ENCODE data around the gene HSPB1.

Gene HSPB1

DNA sequence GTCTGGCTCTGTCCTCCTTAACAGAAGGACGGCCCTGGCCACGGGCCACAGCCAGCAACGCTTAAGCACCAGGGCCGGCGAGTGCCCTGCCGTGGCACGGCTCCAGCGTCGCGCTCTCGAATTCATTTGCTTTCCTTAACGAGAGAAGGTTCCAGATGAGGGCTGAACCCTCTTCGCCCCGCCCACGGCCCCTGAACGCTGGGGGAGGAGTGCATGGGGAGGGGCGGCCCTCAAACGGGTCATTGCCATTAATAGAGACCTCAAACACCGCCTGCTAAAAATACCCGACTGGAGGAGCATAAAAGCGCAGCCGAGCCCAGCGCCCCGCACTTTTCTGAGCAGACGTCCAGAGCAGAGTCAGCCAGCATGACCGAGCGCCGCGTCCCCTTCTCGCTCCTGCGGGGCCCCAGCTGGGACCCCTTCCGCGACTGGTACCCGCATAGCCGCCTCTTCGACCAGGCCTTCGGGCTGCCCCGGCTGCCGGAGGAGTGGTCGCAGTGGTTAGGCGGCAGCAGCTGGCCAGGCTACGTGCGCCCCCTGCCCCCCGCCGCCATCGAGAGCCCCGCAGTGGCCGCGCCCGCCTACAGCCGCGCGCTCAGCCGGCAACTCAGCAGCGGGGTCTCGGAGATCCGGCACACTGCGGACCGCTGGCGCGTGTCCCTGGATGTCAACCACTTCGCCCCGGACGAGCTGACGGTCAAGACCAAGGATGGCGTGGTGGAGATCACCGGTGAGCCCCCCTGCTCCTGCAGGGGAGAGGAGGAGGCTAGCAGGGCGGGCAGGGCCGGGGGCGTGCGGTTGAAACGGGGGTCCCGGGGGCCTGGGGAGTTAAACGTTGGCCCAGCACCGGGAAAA is at the start of gene HSPB1:
HSPB1 (plus strand) TSS at position 327 of the 855 bp plus-strand sequence; CDS start at position 367, 40 bp downstream.
- Histone ChIP-seq H3K9ac (ENCODE audit: low read length in 2 of 2) (peak within 1 kb of the TSS; percentile 81 to 96), H3K4me1 (ENCODE audit: control insufficient read depth, insufficient read depth, low read length) (peaks cover 53% of the 10 kb centered on the region), H3K4me3 (ENCODE audit: low read length in 2 of 2) (peak within 1 kb of the TSS; percentile 84 to 92)

DNA sequence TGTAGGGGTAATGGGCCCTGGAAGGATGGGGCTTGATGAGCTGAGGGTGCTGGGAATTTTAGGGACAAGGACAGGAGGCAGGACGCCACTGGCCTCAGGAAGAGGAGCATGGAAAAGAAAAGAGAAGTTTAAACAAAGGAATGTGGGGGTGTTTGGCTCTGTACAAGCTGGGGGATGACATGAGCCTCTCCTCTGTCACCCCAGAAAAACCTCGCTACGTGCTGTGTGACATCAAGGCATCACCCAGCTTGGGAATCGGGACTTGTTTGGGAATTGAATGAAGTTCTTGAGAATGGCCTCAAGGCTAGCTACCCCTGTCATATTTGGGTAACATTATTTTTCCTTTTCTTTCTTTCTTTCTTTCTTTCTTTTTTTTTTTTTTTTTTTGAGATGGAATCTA is 47.7 kb upstream of the HSPB1 start:
- Histone ChIP-seq H3K27me3 (ENCODE audit: control insufficient read depth in 1 of 2, insufficient read depth in 2 of 2, low read length in 2 of 2) (peaks cover 11 to 13% of the 10 kb centered on the region in 2 donors), H3K4me3 (ENCODE audit: low read length in 2 of 2) (no peak overlapping the region), H3K36me3 (ENCODE audit: control insufficient read depth in 2 of 2, insufficient read depth in 2 of 2, low read length in 2 of 2) (no peaks in the 10 kb centered on the region), H3K9me3 (ENCODE audit: control insufficient read depth in 2 of 2, low read length in 2 of 2) (no peaks in the 10 kb centered on the region), H3K27ac (ENCODE audit: low read length) (no peak overlapping the region), H3K9ac (ENCODE audit: low read length in 2 of 2) (no peak overlapping the region), H3K4me1 (ENCODE audit: control insufficient read depth, insufficient read depth, low read length) (no peaks in the 10 kb centered on the region)

More for the DNA sequence above, at the start of gene HSPB1:
- Histone ChIP-seq H3K9me3 (ENCODE audit: control insufficient read depth in 2 of 2, low read length in 2 of 2) (no peaks in the 10 kb centered on the region), H3K27ac (ENCODE audit: low read length) (peak within 1 kb of the TSS; percentile 88), H3K36me3 (ENCODE audit: control insufficient read depth in 2 of 2, insufficient read depth in 2 of 2, low read length in 2 of 2) (peaks cover 4 to 6% of the 10 kb centered on the region in 2 donors), H3K27me3 (ENCODE audit: control insufficient read depth in 1 of 2, insufficient read depth in 2 of 2, low read length in 2 of 2) (no peaks in the 10 kb centered on the region)

- H3K4me1 ChIP-seq (ENCODE audit: control insufficient read depth, insufficient read depth, low read length), result no peaks in the 10 kb centered on the region
- H3K9ac ChIP-seq (ENCODE audit: low read length in 2 of 2), result no peak overlapping the region
- H3K36me3 ChIP-seq (ENCODE audit: control insufficient read depth in 2 of 2, insufficient read depth in 2 of 2, low read length in 2 of 2), result no peaks in the 10 kb centered on the region
- H3K27me3 ChIP-seq (ENCODE audit: control insufficient read depth in 1 of 2, insufficient read depth in 2 of 2, low read length in 2 of 2), result peaks cover 24 to 25% of the 10 kb centered on the region in 2 donors
- H3K27ac ChIP-seq (ENCODE audit: low read length), result no peak overlapping the region
- H3K9me3 ChIP-seq (ENCODE audit: control insufficient read depth in 2 of 2, low read length in 2 of 2), result no peaks in the 10 kb centered on the region
- no peak overlapping the region for H3K4me3 ChIP-seq (ENCODE audit: low read length in 2 of 2)
These were observed 44.5 kb upstream of the HSPB1 start for GRCh38 chr7:76257973-76258372.

DNA sequence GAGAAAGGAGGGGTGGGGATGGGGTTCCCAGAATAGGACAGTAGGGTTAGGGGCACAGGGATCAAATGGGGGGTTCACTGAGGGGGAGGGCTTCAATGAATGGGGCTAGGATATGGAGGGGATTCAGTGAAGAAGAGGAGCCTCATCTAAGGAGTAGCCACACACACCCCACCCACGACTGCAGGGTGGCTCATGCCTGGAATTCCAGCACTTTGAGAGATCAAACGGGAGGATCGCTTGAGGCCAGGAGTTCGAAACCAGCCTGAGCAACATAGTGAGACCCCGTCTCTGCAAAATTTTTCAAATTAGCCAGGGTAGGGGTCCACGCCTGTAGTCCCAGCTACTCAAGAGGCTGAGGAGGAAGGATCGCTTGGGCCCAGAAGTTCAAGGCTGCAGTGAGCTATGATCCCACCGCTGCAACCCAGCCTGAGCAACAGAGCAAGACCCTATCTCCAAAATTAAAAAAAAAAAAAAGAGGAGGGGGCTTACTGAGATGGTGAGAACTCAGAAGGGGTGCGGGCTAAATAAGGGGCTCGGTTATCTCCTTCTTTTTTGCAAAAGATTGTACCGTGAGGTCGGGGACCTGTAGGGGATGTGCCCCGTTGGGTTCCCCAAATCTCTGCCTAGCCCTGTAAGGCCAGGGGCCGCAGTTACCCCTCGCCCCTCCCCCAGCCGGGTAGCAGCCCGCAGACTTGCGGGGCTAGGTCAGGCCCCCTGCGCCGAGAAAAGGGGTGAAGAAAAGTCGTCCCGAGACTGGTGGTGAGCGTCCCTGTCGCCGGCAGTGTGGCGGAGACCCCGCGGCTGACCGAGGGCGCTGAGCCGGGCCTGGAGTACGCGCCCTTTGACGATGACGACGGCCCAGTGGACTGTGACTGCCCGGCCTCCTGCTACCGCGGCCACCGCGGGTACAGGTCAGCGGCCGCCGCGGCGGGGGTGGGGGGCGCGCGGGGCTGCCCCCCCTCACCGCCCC is 43.1 kb upstream of the HSPB1 start:
- Histone ChIP-seq H3K9me3 (ENCODE audit: control insufficient read depth in 2 of 2, low read length in 2 of 2) (no peaks in the 10 kb centered on the region), H3K9ac (ENCODE audit: low read length in 2 of 2) (no peak overlapping the region), H3K27me3 (ENCODE audit: control insufficient read depth in 1 of 2, insufficient read depth in 2 of 2, low read length in 2 of 2) (peaks cover 26 to 29% of the 10 kb centered on the region in 2 donors), H3K36me3 (ENCODE audit: control insufficient read depth in 2 of 2, insufficient read depth in 2 of 2, low read length in 2 of 2) (no peaks in the 10 kb centered on the region), H3K4me1 (ENCODE audit: control insufficient read depth, insufficient read depth, low read length) (no peaks in the 10 kb centered on the region), H3K27ac (ENCODE audit: low read length) (no peak overlapping the region), H3K4me3 (ENCODE audit: low read length in 2 of 2) (peak overlapping the region in 1 of 2 donors; percentile 22)

DNA sequence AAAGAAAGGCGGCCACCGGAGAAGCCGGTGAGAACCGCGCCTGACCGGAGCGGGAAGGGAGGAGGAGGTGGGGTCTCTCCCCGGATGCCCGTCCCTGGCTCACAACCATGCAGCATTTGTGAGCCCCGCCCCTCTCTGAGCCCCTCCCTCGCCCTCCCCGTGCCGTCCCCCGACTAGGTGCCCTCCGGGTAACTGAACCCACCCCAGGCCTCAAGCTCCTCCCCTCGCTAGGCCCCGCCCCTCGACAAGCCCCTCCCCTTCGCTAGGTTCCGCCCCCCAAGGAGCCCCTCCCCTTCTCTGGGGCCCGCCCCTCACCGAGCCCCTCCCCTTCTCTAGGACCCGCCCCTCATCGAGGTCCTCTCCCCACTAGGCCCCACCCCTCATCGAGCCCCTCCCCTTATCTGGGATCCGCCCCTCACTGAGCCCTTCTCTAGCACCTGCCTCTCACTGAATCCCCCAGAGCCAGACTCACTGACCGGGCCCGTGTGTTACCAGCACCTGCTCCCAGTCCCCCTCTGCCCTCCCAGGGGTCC is 42.2 kb upstream of the HSPB1 start:
- H3K27me3 ChIP-seq (ENCODE audit: control insufficient read depth in 1 of 2, insufficient read depth in 2 of 2, low read length in 2 of 2), result peaks cover 26 to 29% of the 10 kb centered on the region in 2 donors
- H3K27ac ChIP-seq (ENCODE audit: low read length), result no peak overlapping the region
- no peaks in the 10 kb centered on the region for H3K9me3 ChIP-seq (ENCODE audit: control insufficient read depth in 2 of 2, low read length in 2 of 2)
- no peak overlapping the region for H3K4me3 ChIP-seq (ENCODE audit: low read length in 2 of 2)
- no peaks in the 10 kb centered on the region for H3K4me1 ChIP-seq (ENCODE audit: control insufficient read depth, insufficient read depth, low read length)
- no peaks in the 10 kb centered on the region for H3K36me3 ChIP-seq (ENCODE audit: control insufficient read depth in 2 of 2, insufficient read depth in 2 of 2, low read length in 2 of 2)
- no peak overlapping the region for H3K9ac ChIP-seq (ENCODE audit: low read length in 2 of 2)

DNA sequence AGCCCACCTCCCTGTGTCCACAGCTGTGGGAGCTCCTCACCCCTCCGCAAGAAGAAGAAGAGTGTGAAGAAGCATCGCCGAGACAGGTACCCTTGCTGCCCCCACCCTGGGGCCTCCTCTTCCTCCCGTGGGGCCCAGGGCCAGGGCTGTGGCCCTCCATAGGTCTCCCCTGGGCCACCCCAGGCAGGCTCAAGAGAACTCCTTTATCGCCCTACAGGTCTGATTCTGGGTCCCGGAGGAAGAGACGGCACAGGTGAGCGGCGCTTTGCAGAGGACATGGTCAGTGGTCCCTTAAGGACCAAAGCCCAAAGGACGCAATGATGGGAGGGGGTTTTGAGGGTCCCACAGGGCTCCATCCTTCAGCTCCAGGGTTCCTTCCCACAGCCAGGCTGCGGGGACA is 41.1 kb upstream of the HSPB1 start:
- Histone ChIP-seq H3K9me3 (ENCODE audit: control insufficient read depth in 2 of 2, low read length in 2 of 2) (no peaks in the 10 kb centered on the region), H3K4me1 (ENCODE audit: control insufficient read depth, insufficient read depth, low read length) (no peaks in the 10 kb centered on the region), H3K36me3 (ENCODE audit: control insufficient read depth in 2 of 2, insufficient read depth in 2 of 2, low read length in 2 of 2) (no peaks in the 10 kb centered on the region), H3K9ac (ENCODE audit: low read length in 2 of 2) (no peak overlapping the region), H3K4me3 (ENCODE audit: low read length in 2 of 2) (no peak overlapping the region), H3K27ac (ENCODE audit: low read length) (no peak overlapping the region), H3K27me3 (ENCODE audit: control insufficient read depth in 1 of 2, insufficient read depth in 2 of 2, low read length in 2 of 2) (peaks cover 26 to 29% of the 10 kb centered on the region in 2 donors)

DNA sequence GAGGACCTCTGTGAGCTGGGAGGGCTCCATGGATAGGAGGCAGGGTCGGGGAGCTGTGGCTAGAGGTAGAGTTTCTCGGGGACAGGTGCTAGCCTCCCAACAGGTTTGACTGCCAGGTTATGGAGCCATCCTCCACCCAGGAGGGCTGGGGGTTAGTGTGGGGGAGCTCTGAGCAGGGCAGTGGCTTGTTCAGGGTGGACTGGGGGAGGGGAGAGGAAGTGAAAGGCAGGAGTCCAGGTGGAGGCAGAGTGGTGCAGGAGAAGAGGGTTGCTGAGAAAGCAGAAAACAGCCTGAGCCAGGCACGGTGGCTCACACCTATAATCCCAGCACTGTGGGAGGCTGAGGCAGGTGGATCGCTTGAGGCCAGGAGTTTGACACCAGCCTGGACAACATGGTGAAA is 40.5 kb upstream of the HSPB1 start:
- H3K27me3 ChIP-seq (ENCODE audit: control insufficient read depth in 1 of 2, insufficient read depth in 2 of 2, low read length in 2 of 2), result peaks cover 29 to 32% of the 10 kb centered on the region in 2 donors
- H3K36me3 ChIP-seq (ENCODE audit: control insufficient read depth in 2 of 2, insufficient read depth in 2 of 2, low read length in 2 of 2), result no peaks in the 10 kb centered on the region

GRCh38 chr7:76262683-76263402 is 39.6 kb upstream of the HSPB1 start:
- Histone ChIP-seq H3K9me3 (ENCODE audit: control insufficient read depth in 2 of 2, low read length in 2 of 2) (no peaks in the 10 kb centered on the region), H3K4me1 (ENCODE audit: control insufficient read depth, insufficient read depth, low read length) (peaks cover 8% of the 10 kb centered on the region), H3K4me3 (ENCODE audit: low read length in 2 of 2) (no peak overlapping the region), H3K27ac (ENCODE audit: low read length) (no peak overlapping the region), H3K27me3 (ENCODE audit: control insufficient read depth in 1 of 2, insufficient read depth in 2 of 2, low read length in 2 of 2) (peaks cover 28 to 39% of the 10 kb centered on the region in 2 donors), H3K36me3 (ENCODE audit: control insufficient read depth in 2 of 2, insufficient read depth in 2 of 2, low read length in 2 of 2) (no peaks in the 10 kb centered on the region), H3K9ac (ENCODE audit: low read length in 2 of 2) (no peak overlapping the region)

More for the DNA sequence above, 40.5 kb upstream of the HSPB1 start:
- H3K9me3 ChIP-seq (ENCODE audit: control insufficient read depth in 2 of 2, low read length in 2 of 2), result no peaks in the 10 kb centered on the region
- H3K4me1 ChIP-seq (ENCODE audit: control insufficient read depth, insufficient read depth, low read length), result peaks cover 1% of the 10 kb centered on the region
- no peak overlapping the region for H3K27ac ChIP-seq (ENCODE audit: low read length)
- H3K4me3 ChIP-seq (ENCODE audit: low read length in 2 of 2), result no peak overlapping the region
- H3K9ac ChIP-seq (ENCODE audit: low read length in 2 of 2), result no peak overlapping the region

- no peak overlapping the region for H3K9ac ChIP-seq (ENCODE audit: low read length in 2 of 2)
- H3K4me3 ChIP-seq (ENCODE audit: low read length in 2 of 2), result no peak overlapping the region
- peaks cover 29 to 41% of the 10 kb centered on the region in 2 donors for H3K27me3 ChIP-seq (ENCODE audit: control insufficient read depth in 1 of 2, insufficient read depth in 2 of 2, low read length in 2 of 2)
- no peak overlapping the region for H3K27ac ChIP-seq (ENCODE audit: low read length)
- no peaks in the 10 kb centered on the region for H3K9me3 ChIP-seq (ENCODE audit: control insufficient read depth in 2 of 2, low read length in 2 of 2)
- H3K4me1 ChIP-seq (ENCODE audit: control insufficient read depth, insufficient read depth, low read length), result peaks cover 8% of the 10 kb centered on the region
- no peaks in the 10 kb centered on the region for H3K36me3 ChIP-seq (ENCODE audit: control insufficient read depth in 2 of 2, insufficient read depth in 2 of 2, low read length in 2 of 2)
These were observed 37.2 kb upstream of the HSPB1 start for GRCh38 chr7:76265299-76265698.
